HL-60 (cell line): ENCODE data around the gene LTBP3.

Source experiments
- DNase-seq, 2 experiments: peaks; one replicate each; pipeline ENCODE4 v3.0.0-alpha.2; 2010 to 2020; ENCODE audit warnings: low read depth in 1 of 2, low spot score in 1 of 2
- H3K27ac ChIP-seq: fragments of 250-450 bp; sonication (Bioruptor Pico); replicated peaks from 2 replicates; pipeline ENCODE4 v1.5.1; 2020; ENCODE audit warnings: mild to moderate bottlenecking, moderate library complexity
- H3K27me3 ChIP-seq: fragments of 250-450 bp; sonication (Bioruptor Pico); 2 replicates; pipeline ENCODE4 v1.5.1; 2021; ENCODE audit warnings: mild to moderate bottlenecking, moderate library complexity; ENCODE audit not compliant: insufficient read depth, poor library complexity, severe bottlenecking
- H3K4me3 ChIP-seq: replicated peaks from 2 replicates; pipeline ENCODE4 v1.5.1; 2011; ENCODE audit warnings: mild to moderate bottlenecking, control low read depth, low read length; ENCODE audit not compliant: insufficient read depth
- GABPA ChIP-seq: IDR thresholded peaks from 2 replicates; pipeline ENCODE4 v1.6.1; 2012; ENCODE audit warnings: low read depth
- POLR2AphosphoS5 ChIP-seq: IDR thresholded peaks from 2 replicates; pipeline ENCODE4 v1.6.1; 2012; ENCODE audit warnings: low read depth
- SPI1 ChIP-seq: IDR thresholded peaks from 2 replicates; pipeline ENCODE4 v1.6.1; 2012; ENCODE audit warnings: low read depth, mild to moderate bottlenecking, borderline replicate concordance
- TF ChIP-seq, protein P1 (sequence below): IDR thresholded peaks from one replicate; pipeline ENCODE4 v1.5.1; 2011; ENCODE audit warnings: low read length, control low read depth, inconsistent platforms; ENCODE audit not compliant: insufficient read depth
- TF ChIP-seq, protein P2 (sequence below): IDR thresholded peaks from 2 replicates; pipeline ENCODE4 v1.6.1; 2012; ENCODE audit warnings: low read depth; ENCODE audit not compliant: insufficient replicate concordance

Gene LTBP3

DNA sequence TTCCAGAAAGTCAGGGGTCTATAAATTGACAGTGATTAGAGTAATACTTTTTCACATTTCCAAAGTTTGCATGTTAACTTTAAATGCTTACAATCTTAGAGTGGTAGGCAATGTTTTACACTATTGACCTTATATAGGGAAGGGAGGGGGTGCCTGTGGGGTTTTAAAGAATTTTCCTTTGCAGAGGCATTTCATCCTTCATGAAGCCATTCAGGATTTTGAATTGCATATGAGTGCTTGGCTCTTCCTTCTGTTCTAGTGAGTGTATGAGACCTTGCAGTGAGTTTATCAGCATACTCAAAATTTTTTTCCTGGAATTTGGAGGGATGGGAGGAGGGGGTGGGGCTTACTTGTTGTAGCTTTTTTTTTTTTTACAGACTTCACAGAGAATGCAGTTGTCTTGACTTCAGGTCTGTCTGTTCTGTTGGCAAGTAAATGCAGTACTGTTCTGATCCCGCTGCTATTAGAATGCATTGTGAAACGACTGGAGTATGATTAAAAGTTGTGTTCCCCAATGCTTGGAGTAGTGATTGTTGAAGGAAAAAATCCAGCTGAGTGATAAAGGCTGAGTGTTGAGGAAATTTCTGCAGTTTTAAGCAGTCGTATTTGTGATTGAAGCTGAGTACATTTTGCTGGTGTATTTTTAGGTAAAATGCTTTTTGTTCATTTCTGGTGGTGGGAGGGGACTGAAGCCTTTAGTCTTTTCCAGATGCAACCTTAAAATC is 54.0 kb downstream of the LTBP3 start:
- no peak for DNase-seq

DNA sequence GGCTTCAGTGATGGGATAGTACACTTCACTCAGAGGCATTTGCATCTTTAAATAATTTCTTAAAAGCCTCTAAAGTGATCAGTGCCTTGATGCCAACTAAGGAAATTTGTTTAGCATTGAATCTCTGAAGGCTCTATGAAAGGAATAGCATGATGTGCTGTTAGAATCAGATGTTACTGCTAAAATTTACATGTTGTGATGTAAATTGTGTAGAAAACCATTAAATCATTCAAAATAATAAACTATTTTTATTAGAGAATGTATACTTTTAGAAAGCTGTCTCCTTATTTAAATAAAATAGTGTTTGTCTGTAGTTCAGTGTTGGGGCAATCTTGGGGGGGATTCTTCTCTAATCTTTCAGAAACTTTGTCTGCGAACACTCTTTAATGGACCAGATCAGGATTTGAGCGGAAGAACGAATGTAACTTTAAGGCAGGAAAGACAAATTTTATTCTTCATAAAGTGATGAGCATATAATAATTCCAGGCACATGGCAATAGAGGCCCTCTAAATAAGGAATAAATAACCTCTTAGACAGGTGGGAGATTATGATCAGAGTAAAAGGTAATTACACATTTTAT is 54.7 kb downstream of the LTBP3 start:
- Histone ChIP-seq H3K27me3 (no peaks in the 10 kb centered on the region), H3K27ac (peak overlapping the region; percentile 100), H3K4me3 (peak overlapping the region; percentile 82)
- TF ChIP-seq, protein P1, sequence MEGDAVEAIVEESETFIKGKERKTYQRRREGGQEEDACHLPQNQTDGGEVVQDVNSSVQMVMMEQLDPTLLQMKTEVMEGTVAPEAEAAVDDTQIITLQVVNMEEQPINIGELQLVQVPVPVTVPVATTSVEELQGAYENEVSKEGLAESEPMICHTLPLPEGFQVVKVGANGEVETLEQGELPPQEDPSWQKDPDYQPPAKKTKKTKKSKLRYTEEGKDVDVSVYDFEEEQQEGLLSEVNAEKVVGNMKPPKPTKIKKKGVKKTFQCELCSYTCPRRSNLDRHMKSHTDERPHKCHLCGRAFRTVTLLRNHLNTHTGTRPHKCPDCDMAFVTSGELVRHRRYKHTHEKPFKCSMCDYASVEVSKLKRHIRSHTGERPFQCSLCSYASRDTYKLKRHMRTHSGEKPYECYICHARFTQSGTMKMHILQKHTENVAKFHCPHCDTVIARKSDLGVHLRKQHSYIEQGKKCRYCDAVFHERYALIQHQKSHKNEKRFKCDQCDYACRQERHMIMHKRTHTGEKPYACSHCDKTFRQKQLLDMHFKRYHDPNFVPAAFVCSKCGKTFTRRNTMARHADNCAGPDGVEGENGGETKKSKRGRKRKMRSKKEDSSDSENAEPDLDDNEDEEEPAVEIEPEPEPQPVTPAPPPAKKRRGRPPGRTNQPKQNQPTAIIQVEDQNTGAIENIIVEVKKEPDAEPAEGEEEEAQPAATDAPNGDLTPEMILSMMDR, result no peak
- TF ChIP-seq, protein P2, sequence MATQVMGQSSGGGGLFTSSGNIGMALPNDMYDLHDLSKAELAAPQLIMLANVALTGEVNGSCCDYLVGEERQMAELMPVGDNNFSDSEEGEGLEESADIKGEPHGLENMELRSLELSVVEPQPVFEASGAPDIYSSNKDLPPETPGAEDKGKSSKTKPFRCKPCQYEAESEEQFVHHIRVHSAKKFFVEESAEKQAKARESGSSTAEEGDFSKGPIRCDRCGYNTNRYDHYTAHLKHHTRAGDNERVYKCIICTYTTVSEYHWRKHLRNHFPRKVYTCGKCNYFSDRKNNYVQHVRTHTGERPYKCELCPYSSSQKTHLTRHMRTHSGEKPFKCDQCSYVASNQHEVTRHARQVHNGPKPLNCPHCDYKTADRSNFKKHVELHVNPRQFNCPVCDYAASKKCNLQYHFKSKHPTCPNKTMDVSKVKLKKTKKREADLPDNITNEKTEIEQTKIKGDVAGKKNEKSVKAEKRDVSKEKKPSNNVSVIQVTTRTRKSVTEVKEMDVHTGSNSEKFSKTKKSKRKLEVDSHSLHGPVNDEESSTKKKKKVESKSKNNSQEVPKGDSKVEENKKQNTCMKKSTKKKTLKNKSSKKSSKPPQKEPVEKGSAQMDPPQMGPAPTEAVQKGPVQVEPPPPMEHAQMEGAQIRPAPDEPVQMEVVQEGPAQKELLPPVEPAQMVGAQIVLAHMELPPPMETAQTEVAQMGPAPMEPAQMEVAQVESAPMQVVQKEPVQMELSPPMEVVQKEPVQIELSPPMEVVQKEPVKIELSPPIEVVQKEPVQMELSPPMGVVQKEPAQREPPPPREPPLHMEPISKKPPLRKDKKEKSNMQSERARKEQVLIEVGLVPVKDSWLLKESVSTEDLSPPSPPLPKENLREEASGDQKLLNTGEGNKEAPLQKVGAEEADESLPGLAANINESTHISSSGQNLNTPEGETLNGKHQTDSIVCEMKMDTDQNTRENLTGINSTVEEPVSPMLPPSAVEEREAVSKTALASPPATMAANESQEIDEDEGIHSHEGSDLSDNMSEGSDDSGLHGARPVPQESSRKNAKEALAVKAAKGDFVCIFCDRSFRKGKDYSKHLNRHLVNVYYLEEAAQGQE, result no peak
- TF ChIP-seq POLR2AphosphoS5 (no peak; the same call in 1 of the 2 replicates), GABPA (no peak), SPI1 (no peak)
- DNase-seq, result no peak

More for the DNA sequence above, 54.0 kb downstream of the LTBP3 start:
- Histone ChIP-seq H3K27ac (peak overlapping the region; percentile 100), H3K4me3 (peak overlapping the region; percentile 82), H3K27me3 (no peaks in the 10 kb centered on the region)
- TF ChIP-seq, protein P2, result no peak
- TF ChIP-seq SPI1, result no peak
- TF ChIP-seq, protein P1, result no peak
- peak; percentile 82 for TF ChIP-seq POLR2AphosphoS5
- no peak for TF ChIP-seq GABPA

DNA sequence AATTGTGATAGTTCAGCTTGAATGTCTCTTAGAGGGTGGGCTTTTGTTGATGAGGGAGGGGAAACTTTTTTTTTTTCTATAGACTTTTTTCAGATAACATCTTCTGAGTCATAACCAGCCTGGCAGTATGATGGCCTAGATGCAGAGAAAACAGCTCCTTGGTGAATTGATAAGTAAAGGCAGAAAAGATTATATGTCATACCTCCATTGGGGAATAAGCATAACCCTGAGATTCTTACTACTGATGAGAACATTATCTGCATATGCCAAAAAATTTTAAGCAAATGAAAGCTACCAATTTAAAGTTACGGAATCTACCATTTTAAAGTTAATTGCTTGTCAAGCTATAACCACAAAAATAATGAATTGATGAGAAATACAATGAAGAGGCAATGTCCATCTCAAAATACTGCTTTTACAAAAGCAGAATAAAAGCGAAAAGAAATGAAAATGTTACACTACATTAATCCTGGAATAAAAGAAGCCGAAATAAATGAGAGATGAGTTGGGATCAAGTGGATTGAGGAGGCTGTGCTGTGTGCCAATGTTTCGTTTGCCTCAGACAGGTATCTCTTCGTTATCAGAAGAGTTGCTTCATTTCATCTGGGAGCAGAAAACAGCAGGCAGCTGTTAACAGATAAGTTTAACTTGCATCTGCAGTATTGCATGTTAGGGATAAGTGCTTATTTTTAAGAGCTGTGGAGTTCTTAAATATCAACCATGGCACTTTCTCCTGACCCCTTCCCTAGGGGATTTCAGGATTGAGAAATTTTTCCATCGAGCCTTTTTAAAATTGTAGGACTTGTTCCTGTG is 55.4 kb downstream of the LTBP3 start:
- Histone ChIP-seq H3K27ac (peak overlapping the region; percentile 100), H3K4me3 (peak overlapping the region; percentile 82), H3K27me3 (no peaks in the 10 kb centered on the region)
- TF ChIP-seq POLR2AphosphoS5 (peak; percentile 94), GABPA (no peak)
- DNase-seq, result peak in 1 of 2 experiments; percentile 47

DNA sequence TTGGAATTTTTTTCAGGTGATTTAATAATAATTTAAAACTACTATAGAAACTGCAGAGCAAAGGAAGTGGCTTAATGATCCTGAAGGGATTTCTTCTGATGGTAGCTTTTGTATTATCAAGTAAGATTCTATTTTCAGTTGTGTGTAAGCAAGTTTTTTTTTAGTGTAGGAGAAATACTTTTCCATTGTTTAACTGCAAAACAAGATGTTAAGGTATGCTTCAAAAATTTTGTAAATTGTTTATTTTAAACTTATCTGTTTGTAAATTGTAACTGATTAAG is 55.9 kb downstream of the LTBP3 start:
- no peaks in the 10 kb centered on the region for H3K27me3 ChIP-seq
- H3K4me3 ChIP-seq, result peak overlapping the region; percentile 82
- TF ChIP-seq GABPA, result no peak
- TF ChIP-seq, protein P2, result no peak
- no peak for TF ChIP-seq SPI1
- TF ChIP-seq, protein P1, result no peak
- TF ChIP-seq POLR2AphosphoS5, result no peak
- no peak for DNase-seq
- peak overlapping the region; percentile 100 for H3K27ac ChIP-seq
